Measurements from ENCODE around the gene UBALD2. TPM values are rescaled to one million over a fixed set of nuclear protein-coding genes. Genes with fewer than 3 reads are reported as not detected.
"Not testable (repeated sequence)": the region's sequence is repeated elsewhere in the genome, so short reads cannot be mapped to it uniquely, and the experiment has no call there.

UBALD2 gene
- total and polyA plus RNA-seq, 4 donors: 4.1 to 46.9 (median 32.8) TPM

DNA sequence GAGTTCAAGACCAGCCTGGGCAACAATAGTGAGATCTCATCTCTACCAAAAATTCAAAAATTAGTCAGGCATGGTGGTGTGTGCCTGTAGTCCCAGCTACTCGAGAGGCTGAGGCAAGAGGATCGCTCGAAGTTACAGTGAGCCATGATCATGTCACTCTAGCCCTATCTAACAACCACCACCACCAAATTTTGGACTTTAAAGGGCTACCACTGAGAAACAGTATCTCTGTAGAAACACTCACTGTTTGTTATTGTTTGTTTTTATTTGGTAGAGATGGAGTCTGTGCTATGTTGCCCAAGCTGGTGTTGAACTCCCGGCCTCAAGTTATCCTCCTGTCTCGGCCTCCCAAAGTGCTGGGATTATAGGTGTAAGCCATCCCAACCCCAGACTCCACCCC is 1.3 kb upstream of the UBALD2 start:
- Histone ChIP-seq H3K4me1 (ENCODE audit: control insufficient read depth, insufficient read depth, low read length) (peaks cover 46% of the 10 kb centered on the region), H3K36me3 (ENCODE audit: control insufficient read depth, insufficient read depth, low read length) (peaks cover 13% of the 10 kb centered on the region), H3K27ac (ENCODE audit: low read depth, low read length) (no peak overlapping the region), H3K9me3 (ENCODE audit: control insufficient read depth, insufficient read depth, low read length) (no peaks in the 10 kb centered on the region), H3K27me3 (ENCODE audit: control insufficient read depth, insufficient read depth, low read length) (no peaks in the 10 kb centered on the region), H3K4me3 (ENCODE audit: low read depth, low read length) (no peak overlapping the region)
- no CpG with 5 or more reads among the region's 5 CpGs for WGBS (ENCODE audit: insufficient coverage)
- no peak for DNase-seq (ENCODE audit: low read depth in 4 of 6, low spot score in 6 of 6)

DNA sequence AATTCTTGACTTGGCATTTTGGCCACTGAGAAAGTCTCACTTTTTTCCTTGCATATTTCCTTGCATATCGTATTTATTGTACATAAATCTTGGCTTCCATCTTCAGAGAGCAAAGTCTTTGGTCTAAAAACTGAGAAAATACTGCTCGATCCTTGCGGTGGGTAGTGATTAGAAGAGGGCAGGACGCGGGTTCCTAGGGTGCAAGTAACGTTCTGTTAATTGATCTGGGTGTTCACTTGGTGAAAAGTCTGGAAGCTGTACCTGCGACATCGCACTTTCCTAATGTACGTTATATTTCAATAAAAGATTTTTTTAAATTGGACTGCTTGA is 758 bp upstream of the UBALD2 start:
- Histone ChIP-seq H3K9me3 (ENCODE audit: control insufficient read depth, insufficient read depth, low read length) (no peaks in the 10 kb centered on the region), H3K27me3 (ENCODE audit: control insufficient read depth, insufficient read depth, low read length) (no peaks in the 10 kb centered on the region), H3K36me3 (ENCODE audit: control insufficient read depth, insufficient read depth, low read length) (peaks cover 18% of the 10 kb centered on the region), H3K4me1 (ENCODE audit: control insufficient read depth, insufficient read depth, low read length) (peaks cover 50% of the 10 kb centered on the region), H3K4me3 (ENCODE audit: low read depth, low read length) (no peak overlapping the region), H3K27ac (ENCODE audit: low read depth, low read length) (peak overlapping the region; percentile 84)
- 67% methylated on average over 5 of the region's 9 CpGs for WGBS (ENCODE audit: insufficient coverage)
- DNase-seq (ENCODE audit: low read depth in 4 of 6, low spot score in 6 of 6): no peak

DNA sequence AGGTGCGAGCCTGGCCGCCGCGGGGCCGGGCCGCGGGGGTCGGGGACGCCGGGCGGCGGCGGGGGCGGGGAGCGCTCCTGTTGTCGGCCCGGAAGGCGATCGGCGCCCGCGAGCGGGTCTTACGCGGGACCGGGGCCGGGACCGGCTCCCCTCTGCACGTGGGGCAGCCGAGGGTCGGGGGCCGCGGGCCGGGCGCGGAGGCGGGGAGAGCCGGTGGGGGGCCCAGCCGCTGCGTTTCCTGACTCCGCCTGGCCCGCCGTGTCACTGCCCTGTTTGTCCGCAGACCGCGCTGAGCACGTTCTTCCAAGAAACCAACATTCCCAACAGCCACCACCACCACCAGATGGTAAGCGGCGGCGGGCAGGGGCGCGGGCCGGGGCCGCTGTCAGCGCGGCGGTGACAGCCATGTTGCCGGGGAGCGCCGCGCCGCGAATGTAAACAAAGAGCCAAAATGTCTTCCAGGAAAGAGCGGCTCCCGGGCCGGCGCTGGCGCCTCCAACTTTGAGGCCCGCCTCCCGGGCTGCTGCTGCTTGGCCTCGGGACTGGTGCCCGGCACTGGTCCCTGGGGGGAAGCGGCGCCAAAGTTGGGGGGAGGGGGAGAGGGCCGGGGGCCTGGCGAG is 586 bp downstream of the UBALD2 start:
- H3K36me3 ChIP-seq (ENCODE audit: control insufficient read depth, insufficient read depth, low read length): peaks cover 31% of the 10 kb centered on the region
- peak in 2 of 6 donors; percentile 72 to 84 for DNase-seq (ENCODE audit: low read depth in 4 of 6, low spot score in 6 of 6)
- peaks cover 55% of the 10 kb centered on the region for H3K4me1 ChIP-seq (ENCODE audit: control insufficient read depth, insufficient read depth, low read length)
- 0% methylated on average over 75 of the region's 76 CpGs for WGBS (ENCODE audit: insufficient coverage)
- peak overlapping the region; percentile 55 for H3K4me3 ChIP-seq (ENCODE audit: low read depth, low read length)
- no peaks in the 10 kb centered on the region for H3K27me3 ChIP-seq (ENCODE audit: control insufficient read depth, insufficient read depth, low read length)
- H3K9me3 ChIP-seq (ENCODE audit: control insufficient read depth, insufficient read depth, low read length): no peaks in the 10 kb centered on the region
- H3K27ac ChIP-seq (ENCODE audit: low read depth, low read length): peak overlapping the region; percentile 82

DNA sequence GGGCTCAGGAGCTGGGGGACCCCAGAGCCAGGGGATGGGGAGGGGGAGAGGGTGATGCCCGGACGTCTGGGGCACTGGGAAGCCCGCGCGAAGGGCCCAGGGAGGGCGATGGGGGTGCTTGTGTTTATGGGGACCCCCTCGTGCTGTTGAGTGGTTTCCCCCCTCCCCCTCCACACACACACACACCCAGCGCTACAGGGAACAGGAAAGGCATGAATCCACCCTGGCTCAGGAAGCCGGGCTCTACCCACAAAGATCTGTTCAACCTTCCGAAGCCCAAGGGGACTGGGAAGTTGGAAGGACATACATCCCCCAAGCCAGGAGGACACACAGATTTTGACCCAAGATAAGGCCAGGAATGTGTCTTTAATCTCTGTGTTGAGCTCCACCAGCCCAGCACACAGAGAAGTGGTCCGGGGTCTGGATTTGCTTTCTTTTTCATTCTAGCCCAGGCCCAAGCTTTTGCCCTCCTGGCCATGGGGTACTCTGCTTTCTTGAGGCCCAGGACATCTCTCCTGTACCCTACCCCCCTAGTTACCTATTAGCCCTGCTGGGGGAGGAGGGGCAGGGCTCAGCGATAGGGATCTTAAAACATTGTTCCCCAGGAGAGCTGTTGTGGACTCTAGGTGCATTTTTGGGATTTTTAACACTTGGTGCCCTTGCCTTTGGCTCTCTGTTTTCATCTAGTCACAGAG is 1.2 kb downstream of the UBALD2 start:
- Histone ChIP-seq H3K36me3 (ENCODE audit: control insufficient read depth, insufficient read depth, low read length) (peaks cover 38% of the 10 kb centered on the region), H3K9me3 (ENCODE audit: control insufficient read depth, insufficient read depth, low read length) (no peaks in the 10 kb centered on the region), H3K4me3 (ENCODE audit: low read depth, low read length) (peak overlapping the region; percentile 55), H3K27ac (ENCODE audit: low read depth, low read length) (peak overlapping the region; percentile 82), H3K27me3 (ENCODE audit: control insufficient read depth, insufficient read depth, low read length) (no peaks in the 10 kb centered on the region), H3K4me1 (ENCODE audit: control insufficient read depth, insufficient read depth, low read length) (peaks cover 62% of the 10 kb centered on the region)
- 10% methylated on average over 4 of the region's 12 CpGs for WGBS (ENCODE audit: insufficient coverage)
- peak in 2 of 6 donors; percentile 42 to 58 for DNase-seq (ENCODE audit: low read depth in 4 of 6, low spot score in 6 of 6)

DNA sequence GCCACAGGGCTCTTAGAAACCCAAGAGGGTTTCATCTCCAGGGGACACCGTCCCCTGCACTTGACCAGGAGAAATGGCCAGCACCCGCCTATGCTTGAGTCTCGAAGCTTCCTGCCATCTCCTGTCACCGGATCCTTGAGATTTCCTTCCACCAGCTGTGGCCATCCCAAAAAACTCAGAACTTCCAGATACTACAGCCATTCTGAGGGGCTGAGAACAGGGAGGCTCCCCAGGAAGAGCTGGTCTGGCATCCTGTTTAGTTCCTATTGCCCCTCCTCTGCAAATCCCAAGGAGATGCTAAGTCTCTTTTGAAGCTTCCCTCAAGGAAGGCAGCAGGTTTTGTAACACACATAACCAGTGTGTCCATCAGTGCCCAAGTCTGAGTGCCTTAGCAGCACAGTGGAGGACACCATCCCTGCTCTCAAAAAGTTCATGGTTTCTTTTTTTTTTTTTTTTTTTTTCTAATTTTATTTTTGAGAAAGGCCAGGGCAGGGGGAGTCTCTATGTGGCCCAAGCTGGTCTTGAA is 2.0 kb downstream of the UBALD2 start:
- peaks cover 45% of the 10 kb centered on the region for H3K36me3 ChIP-seq (ENCODE audit: control insufficient read depth, insufficient read depth, low read length)
- no peaks in the 10 kb centered on the region for H3K9me3 ChIP-seq (ENCODE audit: control insufficient read depth, insufficient read depth, low read length)
- H3K4me1 ChIP-seq (ENCODE audit: control insufficient read depth, insufficient read depth, low read length): peaks cover 62% of the 10 kb centered on the region
- H3K27me3 ChIP-seq (ENCODE audit: control insufficient read depth, insufficient read depth, low read length): no peaks in the 10 kb centered on the region
- DNase-seq (ENCODE audit: low read depth in 4 of 6, low spot score in 6 of 6): no peak
- H3K27ac ChIP-seq (ENCODE audit: low read depth, low read length): peak overlapping the region; percentile 82
- 84% methylated on average over 4 of the region's 4 CpGs for WGBS (ENCODE audit: insufficient coverage)
- H3K4me3 ChIP-seq (ENCODE audit: low read depth, low read length): peak overlapping the region; percentile 55

DNA sequence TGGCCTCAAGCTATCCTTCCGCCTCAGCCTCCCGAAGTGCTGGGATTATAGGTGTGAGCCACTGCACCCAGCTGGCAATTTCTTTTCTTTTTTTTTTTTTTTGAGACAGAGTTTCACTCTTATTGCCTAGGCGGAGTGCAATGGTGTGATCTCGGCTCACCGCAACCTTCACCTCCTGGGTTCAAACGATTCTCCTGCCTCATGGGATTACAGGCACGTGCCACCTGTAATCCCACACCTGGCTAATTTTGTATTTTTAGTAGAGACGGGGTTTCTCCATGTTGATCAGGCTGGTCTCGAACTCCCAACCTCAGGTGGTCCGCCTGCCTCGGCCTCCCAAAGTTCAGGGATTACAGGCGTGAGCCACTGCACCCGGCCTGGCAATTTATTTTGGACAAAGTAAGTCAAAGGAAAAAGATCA is 2.4 kb downstream of the UBALD2 start:
- H3K4me3 ChIP-seq (ENCODE audit: low read depth, low read length); H3K27me3 ChIP-seq (ENCODE audit: control insufficient read depth, insufficient read depth, low read length); H3K9me3 ChIP-seq (ENCODE audit: control insufficient read depth, insufficient read depth, low read length); DNase-seq (ENCODE audit: low read depth in 4 of 6, low spot score in 6 of 6): not testable (repeated sequence)
- Histone ChIP-seq H3K27ac (ENCODE audit: low read depth, low read length) (peak overlapping the region; percentile 50), H3K36me3 (ENCODE audit: control insufficient read depth, insufficient read depth, low read length) (peaks cover 50% of the 10 kb centered on the region), H3K4me1 (ENCODE audit: control insufficient read depth, insufficient read depth, low read length) (peaks cover 62% of the 10 kb centered on the region)
- WGBS (ENCODE audit: insufficient coverage): 97% methylated on average over 7 of the region's 13 CpGs

DNA sequence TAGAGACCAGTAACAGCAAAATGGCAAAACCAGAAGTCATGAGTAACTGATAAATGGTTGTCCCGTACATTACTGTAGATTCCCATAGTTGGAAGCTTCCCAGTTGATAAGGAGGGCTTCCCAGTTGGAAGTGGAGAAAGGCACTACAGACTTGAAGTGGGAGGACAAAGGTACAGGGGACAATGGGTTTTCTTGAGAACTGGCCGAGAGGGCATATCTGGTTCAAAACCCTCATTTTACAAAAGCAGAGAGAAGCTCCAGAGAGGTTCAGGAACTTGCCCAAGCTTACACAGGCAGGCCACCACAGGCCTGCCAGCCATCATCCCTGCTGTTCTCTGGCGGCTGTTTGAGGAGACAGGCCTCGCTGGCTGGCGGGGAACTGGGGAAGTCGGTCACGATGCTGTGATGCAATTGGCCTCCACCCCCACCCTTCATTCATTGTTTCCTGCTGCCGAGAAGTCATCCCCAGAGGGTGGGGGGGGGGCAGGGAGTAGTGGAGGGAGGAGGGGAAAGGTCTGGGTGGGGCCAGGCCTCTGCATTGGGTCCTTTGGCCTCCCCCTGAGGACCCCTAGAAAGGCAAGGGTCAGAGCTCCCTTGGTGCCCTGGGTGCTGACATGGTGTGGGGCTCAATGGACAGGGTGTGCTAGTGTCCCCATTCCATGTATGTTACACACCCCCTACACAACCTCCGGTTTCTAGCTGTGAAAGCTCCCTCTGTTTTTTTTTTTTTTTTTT is 3.0 kb downstream of the UBALD2 start:
- no peak for DNase-seq (ENCODE audit: low read depth in 4 of 6, low spot score in 6 of 6)
- H3K9me3 ChIP-seq (ENCODE audit: control insufficient read depth, insufficient read depth, low read length): no peaks in the 10 kb centered on the region
- no peak overlapping the region for H3K4me3 ChIP-seq (ENCODE audit: low read depth, low read length)
- H3K27me3 ChIP-seq (ENCODE audit: control insufficient read depth, insufficient read depth, low read length): no peaks in the 10 kb centered on the region
- peaks cover 62% of the 10 kb centered on the region for H3K4me1 ChIP-seq (ENCODE audit: control insufficient read depth, insufficient read depth, low read length)
- peaks cover 53% of the 10 kb centered on the region for H3K36me3 ChIP-seq (ENCODE audit: control insufficient read depth, insufficient read depth, low read length)
- H3K27ac ChIP-seq (ENCODE audit: low read depth, low read length): peak overlapping the region; percentile 50
- WGBS (ENCODE audit: insufficient coverage): 48% methylated on average over 3 of the region's 9 CpGs

DNA sequence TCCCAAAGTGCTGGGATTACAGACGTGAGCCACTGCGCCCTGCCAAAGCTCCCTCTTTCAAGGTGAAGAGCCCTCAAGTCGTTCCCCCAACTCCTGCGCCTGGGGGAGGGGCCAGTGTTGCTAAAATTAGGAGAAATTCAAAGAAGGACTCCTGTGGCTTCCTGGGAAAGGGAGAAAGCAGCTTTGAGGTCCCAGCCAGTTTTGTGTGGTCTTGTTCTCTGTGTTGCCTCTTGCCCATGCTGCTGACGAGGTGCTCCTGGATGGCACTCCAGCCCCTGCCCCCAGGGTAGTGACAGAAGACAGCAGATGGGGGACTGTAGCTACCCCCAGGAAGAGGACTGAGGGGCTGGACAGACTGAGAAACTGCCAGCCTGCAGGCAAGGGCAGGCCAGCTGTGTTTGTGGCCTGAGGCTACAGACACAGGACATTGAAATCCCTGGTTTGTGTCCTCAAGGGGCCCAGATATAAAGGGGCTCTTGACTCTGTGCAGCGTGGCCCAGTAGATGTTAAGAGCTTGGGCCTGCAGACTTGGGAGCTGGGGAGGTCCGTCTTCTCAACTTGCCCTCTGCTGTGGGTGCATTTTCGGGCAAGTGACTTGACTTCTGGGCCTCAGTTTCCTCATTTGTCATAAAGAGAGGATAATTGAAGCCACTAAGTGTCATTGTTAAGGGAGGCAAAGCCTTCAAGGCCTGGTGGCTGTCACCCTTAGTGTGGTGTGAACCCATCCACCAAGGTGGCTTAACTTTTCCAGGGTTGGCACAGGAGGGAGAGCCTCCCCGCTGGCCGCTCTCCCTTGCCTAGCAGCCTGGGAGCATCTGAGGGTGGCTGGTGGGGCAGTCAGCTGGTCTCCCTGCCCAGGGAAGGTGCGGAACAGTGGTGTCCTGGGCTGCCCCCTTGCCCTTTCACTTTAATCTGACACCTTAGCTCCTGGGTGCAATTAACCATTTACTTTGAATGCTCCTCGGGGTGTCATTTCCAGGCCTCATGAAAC is 4.1 kb downstream of the UBALD2 start:
- WGBS (ENCODE audit: insufficient coverage): 72% methylated on average over 8 of the region's 12 CpGs
- H3K27me3 ChIP-seq (ENCODE audit: control insufficient read depth, insufficient read depth, low read length): no peaks in the 10 kb centered on the region
- no peak overlapping the region for H3K4me3 ChIP-seq (ENCODE audit: low read depth, low read length)
- peaks cover 69% of the 10 kb centered on the region for H3K4me1 ChIP-seq (ENCODE audit: control insufficient read depth, insufficient read depth, low read length)
- H3K9me3 ChIP-seq (ENCODE audit: control insufficient read depth, insufficient read depth, low read length): no peaks in the 10 kb centered on the region
- no peak for DNase-seq (ENCODE audit: low read depth in 4 of 6, low spot score in 6 of 6)
- H3K36me3 ChIP-seq (ENCODE audit: control insufficient read depth, insufficient read depth, low read length): peaks cover 64% of the 10 kb centered on the region
- no peak overlapping the region for H3K27ac ChIP-seq (ENCODE audit: low read depth, low read length)

DNA sequence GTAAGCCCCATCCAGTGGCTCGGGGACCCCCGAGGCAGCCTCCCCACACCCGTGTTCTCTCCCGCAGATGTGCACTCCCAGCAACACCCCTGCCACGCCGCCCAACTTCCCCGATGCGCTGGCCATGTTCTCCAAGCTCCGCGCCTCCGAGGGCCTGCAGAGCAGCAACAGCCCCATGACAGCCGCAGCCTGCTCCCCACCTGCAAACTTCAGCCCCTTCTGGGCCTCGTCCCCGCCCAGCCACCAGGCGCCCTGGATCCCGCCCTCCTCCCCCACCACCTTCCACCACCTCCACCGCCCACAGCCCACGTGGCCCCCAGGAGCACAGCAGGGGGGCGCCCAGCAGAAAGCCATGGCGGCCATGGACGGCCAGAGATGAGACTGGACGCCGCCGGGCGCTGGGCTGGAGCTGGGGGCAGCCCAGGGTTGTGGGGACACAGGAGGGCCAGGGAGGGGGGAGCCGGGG is 5.0 kb downstream of the UBALD2 start:
- WGBS (ENCODE audit: insufficient coverage): 75% methylated on average over 10 of the region's 26 CpGs
- Histone ChIP-seq H3K36me3 (ENCODE audit: control insufficient read depth, insufficient read depth, low read length) (peaks cover 70% of the 10 kb centered on the region), H3K4me3 (ENCODE audit: low read depth, low read length) (no peak overlapping the region), H3K9me3 (ENCODE audit: control insufficient read depth, insufficient read depth, low read length) (no peaks in the 10 kb centered on the region), H3K27me3 (ENCODE audit: control insufficient read depth, insufficient read depth, low read length) (no peaks in the 10 kb centered on the region), H3K4me1 (ENCODE audit: control insufficient read depth, insufficient read depth, low read length) (peaks cover 70% of the 10 kb centered on the region), H3K27ac (ENCODE audit: low read depth, low read length) (no peak overlapping the region)
- no peak for DNase-seq (ENCODE audit: low read depth in 4 of 6, low spot score in 6 of 6)
